Parathyroid adenoma (tissue), 2 donors: ENCODE results near the gene TLK2.
"Not testable (repeated sequence)": the region's sequence is repeated elsewhere in the genome, so short reads cannot be mapped to it uniquely, and the experiment has no call there.

ENCODE experiments used
- H2AFZ ChIP-seq: fragments of 300-600 bp; sonication (generic); one replicate; pipeline ENCODE4 v1.7.0; 2017; ENCODE audit warnings: antibody characterized with exemption, mild to moderate bottlenecking
- H3K27ac ChIP-seq: fragments of 300-600 bp; sonication (generic); one replicate; pipeline ENCODE4 v1.7.0; 2017
- H3K27me3 ChIP-seq: fragments of 300-600 bp; sonication (generic); one replicate; pipeline ENCODE4 v1.7.0; 2017; ENCODE audit warnings: low read length; ENCODE audit not compliant: control insufficient read depth, insufficient read depth
- H3K36me3 ChIP-seq: fragments of 300-600 bp; sonication (generic); one replicate; pipeline ENCODE4 v1.7.0; 2017; ENCODE audit warnings: low read length; ENCODE audit not compliant: control insufficient read depth, insufficient read depth
- H3K4me1 ChIP-seq: fragments of 300-600 bp; sonication (generic); one replicate; pipeline ENCODE4 v1.7.0; 2017; ENCODE audit warnings: control low read depth
- H3K4me2 ChIP-seq: fragments of 300-600 bp; sonication (generic); one replicate; pipeline ENCODE4 v1.7.0; 2017; ENCODE audit warnings: low read length
- H3K4me3 ChIP-seq: fragments of 300-600 bp; sonication (generic); one replicate; pipeline ENCODE4 v1.7.0; 2017; ENCODE audit warnings: low read depth, low read length
- H3K79me2 ChIP-seq: fragments of 300-600 bp; sonication (generic); one replicate; pipeline ENCODE4 v1.7.0; 2017; ENCODE audit warnings: control low read depth
- H3K9ac ChIP-seq: fragments of 300-600 bp; sonication (generic); one replicate; pipeline ENCODE4 v1.7.0; 2017; ENCODE audit warnings: mild to moderate bottlenecking
- H3K9me3 ChIP-seq: fragments of 300-600 bp; sonication (generic); one replicate; pipeline ENCODE4 v1.7.0; 2017; ENCODE audit warnings: low read length; ENCODE audit not compliant: control insufficient read depth
- donor health status: primary hyperparathyroidism.

The TLK2 gene

DNA sequence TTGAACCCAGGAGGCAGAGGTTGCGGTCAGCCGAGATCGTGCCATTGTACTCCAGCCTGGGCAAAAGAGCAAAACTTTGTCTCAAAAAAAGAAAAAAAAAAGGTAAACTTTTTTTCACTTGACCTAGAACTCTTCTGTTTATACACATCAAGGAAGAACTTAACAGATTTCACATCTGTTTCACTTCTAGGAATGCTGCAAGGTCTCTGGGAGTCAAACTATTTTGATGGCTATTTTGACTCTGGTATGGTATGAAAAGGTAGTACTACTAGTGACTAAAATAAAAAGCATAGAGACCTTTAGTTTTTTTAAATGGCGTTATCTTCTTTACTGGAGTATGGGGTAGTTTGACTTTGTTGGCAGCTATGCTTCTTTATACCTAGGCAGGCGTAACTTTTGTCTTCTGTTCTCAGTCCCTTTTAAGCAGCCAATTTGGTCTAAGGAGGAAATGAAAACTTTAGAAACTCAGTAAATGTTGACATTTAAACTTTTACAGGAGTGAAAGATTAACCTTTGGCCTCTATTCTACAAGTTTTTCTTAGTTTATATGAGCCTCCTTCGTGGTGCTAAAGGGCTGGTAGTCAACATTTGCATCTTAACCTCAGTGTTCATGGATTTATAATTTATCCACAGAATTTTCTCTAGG, 28.7 kb downstream of the TLK2 start:
- H3K4me2 ChIP-seq, H3K4me3 ChIP-seq, H3K27ac ChIP-seq: not testable (repeated sequence)

GRCh38 chr17:62510247-62510819, 31.7 kb downstream of the TLK2 start:
- not testable (repeated sequence) for H3K9me3 ChIP-seq, H3K27me3 ChIP-seq, H3K4me3 ChIP-seq, H3K4me2 ChIP-seq, H2AFZ ChIP-seq, H3K4me1 ChIP-seq, H3K27ac ChIP-seq, H3K36me3 ChIP-seq, H3K9ac ChIP-seq
- H3K79me2 ChIP-seq, result peaks cover 50% of the 10 kb centered on the region

More for the DNA sequence above, 28.7 kb downstream of the TLK2 start:
- H3K9ac ChIP-seq, H3K4me1 ChIP-seq, H3K27me3 ChIP-seq, H2AFZ ChIP-seq, H3K36me3 ChIP-seq, H3K9me3 ChIP-seq: not testable (repeated sequence)
- peaks cover 40% of the 10 kb centered on the region for H3K79me2 ChIP-seq

GRCh38 chr17:62511014-62511413, 32.4 kb downstream of the TLK2 start:
- H3K4me3 ChIP-seq, H2AFZ ChIP-seq, H3K36me3 ChIP-seq, H3K27me3 ChIP-seq, H3K4me2 ChIP-seq, H3K27ac ChIP-seq, H3K9me3 ChIP-seq, H3K9ac ChIP-seq, H3K4me1 ChIP-seq: not testable (repeated sequence)
- H3K79me2 ChIP-seq, result peaks cover 51% of the 10 kb centered on the region

DNA sequence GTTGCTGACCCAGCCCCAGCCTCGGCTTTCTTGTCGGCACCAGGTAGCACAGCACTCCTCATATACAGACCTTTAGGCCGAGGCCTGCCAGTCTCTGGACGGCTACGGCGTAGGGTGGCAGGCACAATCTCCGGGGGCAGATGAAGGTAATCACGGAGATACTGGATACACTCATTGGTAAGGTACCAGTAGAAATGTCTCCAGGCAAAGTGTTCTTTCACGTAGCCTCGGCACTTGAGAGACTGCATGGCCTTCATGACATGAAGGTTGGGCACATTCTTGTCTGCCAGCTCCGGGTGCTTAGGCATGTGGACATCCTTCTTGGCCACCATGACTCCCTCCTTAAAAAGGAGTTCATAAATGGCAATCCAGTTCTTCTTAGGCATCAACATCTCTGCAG, 37.8 kb downstream of the TLK2 start:
- H3K4me2 ChIP-seq, H3K9ac ChIP-seq, H3K36me3 ChIP-seq, H2AFZ ChIP-seq, H3K4me3 ChIP-seq, H3K27me3 ChIP-seq, H3K9me3 ChIP-seq, H3K27ac ChIP-seq, H3K4me1 ChIP-seq: not testable (repeated sequence)
- H3K79me2 ChIP-seq, result peaks cover 49% of the 10 kb centered on the region

DNA sequence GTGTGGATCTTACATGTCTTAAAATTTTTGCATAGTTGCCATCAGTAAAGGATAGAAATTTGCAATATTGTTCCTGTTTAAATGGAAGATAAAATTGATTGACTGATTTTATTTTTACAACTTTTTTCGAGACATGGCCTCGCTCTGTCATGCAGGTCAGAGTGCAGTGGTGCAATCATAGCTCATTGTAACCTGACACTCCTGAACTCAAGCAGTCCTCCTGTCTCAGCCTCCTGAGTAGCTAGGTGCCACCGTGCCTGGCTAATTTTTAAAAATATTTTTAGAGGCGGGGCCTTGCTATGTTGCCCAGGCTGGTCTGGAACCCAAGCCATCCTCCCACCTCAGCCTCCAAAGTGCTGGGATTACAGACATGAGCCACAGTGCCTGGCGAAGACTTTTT, 42.7 kb downstream of the TLK2 start:
- H3K4me1 ChIP-seq, H3K4me2 ChIP-seq, H3K27ac ChIP-seq, H3K9me3 ChIP-seq, H3K27me3 ChIP-seq, H3K36me3 ChIP-seq, H3K9ac ChIP-seq, H3K4me3 ChIP-seq, H2AFZ ChIP-seq: not testable (repeated sequence)
- peaks cover 14% of the 10 kb centered on the region for H3K79me2 ChIP-seq

DNA sequence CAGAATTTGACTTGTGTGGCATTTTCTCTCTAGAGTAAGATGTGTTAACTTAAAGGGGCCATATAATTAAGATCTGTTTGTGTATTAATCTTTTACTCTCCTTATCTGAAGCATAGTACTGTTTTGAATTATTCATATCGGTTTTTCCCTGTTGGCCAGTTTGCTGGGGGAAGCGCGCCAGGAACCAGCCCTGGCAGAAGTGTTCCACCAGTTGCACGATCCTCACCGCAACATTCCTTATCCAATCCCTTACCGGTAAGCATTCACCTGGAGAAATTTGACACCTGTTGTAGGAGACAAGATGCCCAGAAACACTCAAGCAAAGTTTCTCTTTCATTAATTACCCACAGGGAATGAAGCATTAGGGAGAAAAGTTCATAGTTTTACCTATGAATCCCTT, 45.5 kb downstream of the TLK2 start:
- not testable (repeated sequence) for H3K36me3 ChIP-seq, H3K4me2 ChIP-seq

DNA sequence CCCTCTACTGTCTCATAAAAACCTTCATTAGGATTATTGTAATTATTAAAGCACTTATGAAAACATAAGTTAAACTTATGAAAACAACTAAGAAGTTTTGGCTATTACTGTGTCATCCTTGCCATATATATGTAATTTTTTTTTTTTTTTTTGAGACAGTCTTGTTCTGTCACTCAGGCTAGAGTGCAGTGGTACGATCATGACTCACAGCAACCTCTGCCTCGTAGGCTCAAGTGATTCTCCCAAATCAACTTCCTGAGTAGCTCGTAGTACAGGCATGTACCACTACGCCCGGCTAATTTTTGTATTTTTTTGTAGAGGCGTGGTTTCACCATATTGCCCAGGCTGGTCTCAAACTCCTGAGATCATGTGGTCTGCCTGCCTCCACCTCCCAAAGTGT, 46.7 kb downstream of the TLK2 start:
- not testable (repeated sequence) for H2AFZ ChIP-seq, H3K27me3 ChIP-seq, H3K79me2 ChIP-seq, H3K9ac ChIP-seq, H3K36me3 ChIP-seq, H3K4me1 ChIP-seq, H3K4me2 ChIP-seq, H3K9me3 ChIP-seq, H3K27ac ChIP-seq, H3K4me3 ChIP-seq

More for the DNA sequence above, 45.5 kb downstream of the TLK2 start:
- H3K4me3 ChIP-seq, H3K27ac ChIP-seq, H3K27me3 ChIP-seq, H3K79me2 ChIP-seq, H3K9me3 ChIP-seq, H2AFZ ChIP-seq, H3K4me1 ChIP-seq, H3K9ac ChIP-seq: not testable (repeated sequence)

- H3K4me1 ChIP-seq, H3K4me3 ChIP-seq, H3K27me3 ChIP-seq, H3K4me2 ChIP-seq, H2AFZ ChIP-seq, H3K9me3 ChIP-seq, H3K27ac ChIP-seq, H3K36me3 ChIP-seq, H3K9ac ChIP-seq: not testable (repeated sequence)
- peaks cover 10% of the 10 kb centered on the region for H3K79me2 ChIP-seq
These were observed 52.3 kb downstream of the TLK2 start for GRCh38 chr17:62530936-62531335.

DNA sequence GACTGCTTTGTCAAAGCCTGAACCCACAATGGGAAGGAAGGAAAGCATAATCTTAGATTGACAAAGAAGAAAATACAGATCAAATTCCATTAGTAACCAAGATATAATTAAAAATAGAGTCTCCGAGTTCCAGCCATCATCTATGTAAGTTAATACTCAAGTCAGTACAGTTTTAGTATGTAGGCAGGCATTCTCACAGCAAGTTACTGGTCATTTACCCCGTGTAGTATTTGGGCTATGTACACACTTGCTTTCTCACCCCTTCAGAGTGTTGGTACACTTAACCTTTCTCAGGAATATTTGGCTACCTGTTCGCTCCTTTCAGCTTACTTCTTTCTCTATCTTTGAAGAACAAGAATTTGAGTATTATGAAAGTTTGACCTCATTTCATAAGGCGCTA, 57.9 kb downstream of the TLK2 start:
- H3K4me2 ChIP-seq, H3K9me3 ChIP-seq, H3K4me1 ChIP-seq, H3K4me3 ChIP-seq, H2AFZ ChIP-seq, H3K27ac ChIP-seq, H3K27me3 ChIP-seq, H3K9ac ChIP-seq, H3K36me3 ChIP-seq: not testable (repeated sequence)
- H3K79me2 ChIP-seq, result peaks cover 14% of the 10 kb centered on the region

DNA sequence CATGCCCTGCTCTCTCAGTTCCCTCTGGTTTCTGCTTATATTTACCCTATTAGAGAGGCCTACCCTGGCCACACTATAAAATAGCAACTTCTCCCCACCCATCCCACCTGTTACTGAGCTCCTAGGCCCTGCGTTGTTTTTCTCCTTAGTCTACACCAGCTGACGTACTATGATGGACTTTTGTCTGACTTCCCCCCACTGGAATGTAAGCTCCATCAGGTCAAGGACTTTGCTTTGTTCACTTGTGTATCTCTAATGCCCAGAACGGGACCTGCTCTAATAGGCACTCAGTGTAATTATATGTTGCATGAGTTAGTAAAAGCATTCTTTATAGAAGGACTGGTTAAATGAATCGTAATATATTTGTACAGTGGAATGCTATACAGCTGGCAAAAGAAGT, 62.4 kb downstream of the TLK2 start:
- not testable (repeated sequence) for H2AFZ ChIP-seq, H3K27ac ChIP-seq, H3K4me3 ChIP-seq, H3K27me3 ChIP-seq, H3K4me2 ChIP-seq, H3K9ac ChIP-seq, H3K36me3 ChIP-seq, H3K9me3 ChIP-seq, H3K4me1 ChIP-seq
- peaks cover 28% of the 10 kb centered on the region for H3K79me2 ChIP-seq

DNA sequence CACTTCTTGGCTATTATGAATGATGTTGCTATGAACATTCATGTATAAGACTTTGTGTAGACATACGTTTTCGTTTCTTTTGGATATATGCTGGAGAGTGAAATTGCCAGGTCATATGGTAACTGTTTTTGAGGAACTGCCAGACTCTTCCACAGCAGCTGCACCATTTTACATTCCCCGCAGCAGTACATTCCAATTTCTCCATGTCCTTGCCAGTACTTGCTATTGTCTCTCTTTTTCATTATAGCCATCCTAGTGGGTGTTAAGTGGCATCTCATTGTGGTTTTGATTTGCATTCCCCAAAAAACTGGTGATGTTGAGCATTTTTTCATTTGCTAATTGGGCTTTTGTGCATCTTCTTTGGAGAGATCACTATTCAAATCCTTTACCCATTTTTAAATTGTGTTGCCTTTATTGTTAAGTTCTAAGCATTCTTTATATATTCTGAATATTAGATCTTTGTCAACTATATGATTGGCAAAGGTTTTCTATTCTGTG, 64.7 kb downstream of the TLK2 start:
- H3K9me3 ChIP-seq, H3K4me3 ChIP-seq: not testable (repeated sequence)
- peaks cover 30% of the 10 kb centered on the region for H3K79me2 ChIP-seq

More for the DNA sequence above, 64.7 kb downstream of the TLK2 start:
- H3K27me3 ChIP-seq, H3K4me1 ChIP-seq, H3K4me2 ChIP-seq, H3K27ac ChIP-seq, H2AFZ ChIP-seq, H3K9ac ChIP-seq, H3K36me3 ChIP-seq: not testable (repeated sequence)
